ENCODE data around the gene HGFAC. TPM values are rescaled to one million over a fixed set of nuclear protein-coding genes. Genes with fewer than 3 reads are reported as not detected.

The HGFAC gene
- polyA plus RNA-seq, 3 donors = 0.24 to 0.46 TPM; not detected in 1

- 77 to 91% (median 85%) methylated on average over 19 of the region's 19 CpGs for WGBS, 3 donors
- no peak overlapping the region for H3K27ac ChIP-seq (ENCODE audit: low read depth, low read length)
Measured at GRCh38 chr4:3436798-3437581, 4.8 kb upstream of the HGFAC start.

GRCh38 chr4:3437582-3437936 is 4.2 kb upstream of the HGFAC start:
- no peak overlapping the region for H3K27ac ChIP-seq (ENCODE audit: low read depth, low read length)
- 88 to 91% (median 89%) methylated on average over 9 of the region's 9 CpGs for WGBS, 3 donors

- no peak overlapping the region for H3K27ac ChIP-seq (ENCODE audit: low read depth, low read length)
- WGBS, 3 donors = 66 to 88% (median 76%) methylated on average over 22 to 28 of the region's 28 CpGs
Measured at GRCh38 chr4:3437998-3438846, 3.5 kb upstream of the HGFAC start.

DNA sequence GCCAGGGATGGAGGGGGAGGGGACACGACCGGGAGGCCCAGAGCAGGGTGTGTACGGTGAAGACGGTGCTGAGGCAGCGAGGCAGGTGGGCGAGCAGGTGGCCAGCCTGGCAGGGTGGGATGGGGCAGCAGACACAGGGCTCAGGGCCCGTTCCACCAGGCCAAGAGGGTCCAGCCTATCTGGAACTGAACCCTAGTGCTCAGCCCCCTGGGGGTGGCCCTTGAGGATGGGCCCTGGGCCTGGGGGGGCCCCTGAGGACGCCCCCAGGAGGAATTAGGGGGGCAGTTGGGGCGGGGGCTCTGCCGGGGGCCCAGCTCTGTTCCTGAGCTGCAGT is 3.0 kb upstream of the HGFAC start:
- H3K27ac ChIP-seq (ENCODE audit: low read depth, low read length) = no peak overlapping the region
- WGBS, 3 donors = 70 to 82% (median 70%) methylated on average over 7 to 10 of the region's 10 CpGs

DNA sequence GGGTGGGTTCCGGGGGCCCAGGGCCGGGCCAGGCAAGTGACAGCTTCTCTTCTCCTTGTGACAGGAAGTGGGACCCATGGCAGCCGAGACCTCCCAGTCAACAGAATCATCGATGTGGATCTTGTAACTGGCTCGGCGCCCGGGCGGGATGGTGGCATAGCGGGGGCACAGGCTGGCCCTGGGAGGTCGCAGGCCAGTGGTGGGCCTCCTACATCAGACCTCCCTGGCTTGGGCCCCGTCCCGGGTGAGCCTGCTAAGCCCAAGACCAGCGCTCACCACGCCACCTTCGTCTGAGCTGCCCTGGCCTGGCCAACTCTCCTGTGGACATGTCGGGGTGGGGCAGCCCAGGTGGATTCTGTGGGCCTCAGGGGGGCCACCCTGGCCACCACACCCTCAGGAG is 2.4 kb upstream of the HGFAC start:
- WGBS, 3 donors = 81 to 91% (median 83%) methylated on average over 15 to 16 of the region's 16 CpGs
- no peak overlapping the region for H3K27ac ChIP-seq (ENCODE audit: low read depth, low read length)

GRCh38 chr4:3440011-3440410 is 1.8 kb upstream of the HGFAC start:
- 56 to 82% (median 66%) methylated on average over 7 of the region's 7 CpGs for WGBS, 3 donors
- H3K27ac ChIP-seq (ENCODE audit: low read depth, low read length) = no peak overlapping the region

- H3K27ac ChIP-seq (ENCODE audit: low read depth, low read length) = no peak overlapping the region
- WGBS, 3 donors = 53 to 83% (median 59%) methylated on average over 15 of the region's 15 CpGs
Measured at GRCh38 chr4:3440979-3441500, 728 bp upstream of the HGFAC start.

DNA sequence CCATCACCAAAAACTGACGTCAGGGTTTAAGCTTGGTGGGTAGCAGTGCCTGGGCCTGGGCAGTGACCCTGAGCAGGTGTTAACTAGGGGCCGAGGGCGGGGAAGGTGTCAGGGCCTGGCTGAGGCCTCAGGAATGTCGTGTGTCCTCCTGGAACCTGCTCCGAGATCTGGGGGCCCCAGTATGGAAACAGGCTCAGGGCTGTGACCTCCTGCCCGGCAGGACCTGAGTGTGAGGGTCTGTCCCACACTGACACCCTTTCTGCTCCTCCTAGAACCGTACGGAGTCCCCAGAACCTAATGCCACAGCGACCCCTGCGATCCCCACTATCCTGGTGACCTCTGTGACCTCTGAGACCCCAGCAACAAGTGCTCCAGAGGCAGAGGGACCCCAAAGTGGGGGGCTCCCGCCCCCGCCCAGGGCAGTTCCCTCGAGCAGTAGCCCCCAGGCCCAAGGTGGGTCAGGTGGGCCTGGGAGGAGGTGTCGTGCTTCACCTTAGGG is 741 bp downstream of the HGFAC start:
- whole genome bisulfite sequencing, 3 donors = 74 to 82% (median 80%) methylated on average over 14 of the region's 14 CpGs
- no peak overlapping the region for H3K27ac ChIP-seq (ENCODE audit: low read depth, low read length)

DNA sequence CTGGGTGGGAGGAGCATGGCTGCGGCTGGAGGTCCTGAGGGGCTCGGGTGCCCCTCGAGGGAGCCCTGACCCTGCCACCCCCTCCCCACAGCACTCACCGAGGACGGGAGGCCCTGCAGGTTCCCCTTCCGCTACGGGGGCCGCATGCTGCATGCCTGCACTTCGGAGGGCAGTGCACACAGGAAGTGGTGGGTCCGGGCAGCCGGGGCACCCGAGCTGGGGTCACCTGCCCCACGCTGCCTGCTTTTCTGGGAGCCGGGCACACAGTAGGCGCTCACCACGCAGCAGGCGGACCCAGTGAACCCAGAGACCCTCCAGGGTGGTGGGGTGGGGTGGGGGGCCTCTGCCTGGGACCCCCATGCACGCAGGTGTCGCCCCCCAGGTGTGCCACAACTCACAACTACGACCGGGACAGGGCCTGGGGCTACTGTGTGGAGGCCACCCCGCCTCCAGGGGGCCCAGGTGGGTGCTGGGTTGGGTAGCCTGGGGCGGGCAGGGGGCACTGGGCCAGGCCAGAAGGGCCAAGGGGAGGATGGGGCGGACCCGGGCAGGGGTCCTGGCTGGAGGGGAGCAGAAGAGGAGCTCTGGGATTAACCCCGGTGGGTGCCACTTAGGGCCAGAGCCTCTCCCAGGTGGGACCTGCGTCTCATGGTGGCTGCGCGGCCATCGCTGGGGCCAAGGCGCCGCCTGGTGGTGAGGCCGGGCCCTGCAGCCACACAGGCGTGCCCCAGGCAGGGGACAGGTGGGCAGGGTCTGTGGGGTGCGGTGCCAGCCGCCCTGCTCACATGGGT is 1.4 kb downstream of the HGFAC start:
- WGBS, 3 donors = 37 to 46% (median 39%) methylated on average over 34 to 36 of the region's 36 CpGs
- H3K27ac ChIP-seq (ENCODE audit: low read depth, low read length) = no peak overlapping the region

DNA sequence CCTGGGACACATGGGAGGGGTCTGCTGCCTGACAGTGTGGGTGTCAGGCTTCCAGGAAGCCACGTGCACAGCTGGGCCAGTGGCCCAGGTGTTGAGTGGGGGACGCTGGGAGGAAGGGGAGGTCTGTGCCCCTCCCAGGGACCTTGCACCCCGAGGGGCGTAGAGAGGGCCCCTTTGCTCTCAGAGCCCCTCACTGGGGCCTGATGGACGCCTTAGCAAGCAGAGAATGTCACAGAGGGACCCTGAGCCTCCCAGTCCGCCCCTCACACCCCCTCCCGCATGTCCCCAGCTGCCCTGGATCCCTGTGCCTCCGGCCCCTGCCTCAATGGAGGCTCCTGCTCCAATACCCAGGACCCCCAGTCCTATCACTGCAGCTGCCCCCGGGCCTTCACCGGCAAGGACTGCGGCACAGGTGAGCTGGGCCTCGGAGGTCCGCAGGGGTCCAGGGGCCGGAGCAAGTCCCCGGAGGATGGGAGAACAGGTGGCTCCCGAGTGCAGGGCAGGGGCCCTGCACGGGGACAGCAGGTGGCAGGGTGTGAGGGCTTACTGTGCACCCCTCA is 2.1 kb downstream of the HGFAC start:
- WGBS, 3 donors = 62 to 70% (median 67%) methylated on average over 16 to 17 of the region's 17 CpGs
- no peak overlapping the region for H3K27ac ChIP-seq (ENCODE audit: low read depth, low read length)

DNA sequence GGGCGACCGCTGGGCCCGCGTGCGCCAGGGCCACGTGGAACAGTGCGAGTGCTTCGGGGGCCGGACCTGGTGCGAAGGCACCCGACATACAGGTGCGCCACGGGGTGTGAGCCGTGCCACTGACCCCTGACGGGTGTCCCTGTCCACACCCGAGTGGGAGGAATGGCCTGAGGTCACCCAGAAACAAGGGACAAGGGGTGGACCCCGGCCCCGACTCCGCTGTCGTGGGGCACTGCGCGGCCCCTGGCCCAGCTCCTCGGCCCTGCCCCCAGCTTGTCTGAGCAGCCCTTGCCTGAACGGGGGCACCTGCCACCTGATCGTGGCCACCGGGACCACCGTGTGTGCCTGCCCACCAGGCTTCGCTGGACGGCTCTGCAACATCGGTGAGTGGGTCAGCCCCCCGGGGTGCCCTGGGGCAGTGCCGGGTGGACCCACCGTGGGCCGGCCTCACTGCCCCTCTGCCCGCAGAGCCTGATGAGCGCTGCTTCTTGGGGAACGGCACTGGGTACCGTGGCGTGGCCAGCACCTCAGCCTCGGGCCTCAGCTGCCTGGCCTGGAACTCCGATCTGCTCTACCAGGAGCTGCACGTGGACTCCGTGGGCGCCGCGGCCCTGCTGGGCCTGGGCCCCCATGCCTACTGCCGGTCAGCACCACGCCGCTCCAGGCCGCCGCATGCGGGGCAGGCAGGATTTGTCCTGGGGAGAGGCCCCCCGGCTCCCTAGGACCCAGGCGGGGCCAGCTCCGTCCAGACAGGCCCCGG is 2.8 kb downstream of the HGFAC start:
- WGBS, 3 donors = 89 to 92% (median 90%) methylated on average over 51 to 55 of the region's 56 CpGs
- H3K27ac ChIP-seq (ENCODE audit: low read depth, low read length) = no peak overlapping the region

DNA sequence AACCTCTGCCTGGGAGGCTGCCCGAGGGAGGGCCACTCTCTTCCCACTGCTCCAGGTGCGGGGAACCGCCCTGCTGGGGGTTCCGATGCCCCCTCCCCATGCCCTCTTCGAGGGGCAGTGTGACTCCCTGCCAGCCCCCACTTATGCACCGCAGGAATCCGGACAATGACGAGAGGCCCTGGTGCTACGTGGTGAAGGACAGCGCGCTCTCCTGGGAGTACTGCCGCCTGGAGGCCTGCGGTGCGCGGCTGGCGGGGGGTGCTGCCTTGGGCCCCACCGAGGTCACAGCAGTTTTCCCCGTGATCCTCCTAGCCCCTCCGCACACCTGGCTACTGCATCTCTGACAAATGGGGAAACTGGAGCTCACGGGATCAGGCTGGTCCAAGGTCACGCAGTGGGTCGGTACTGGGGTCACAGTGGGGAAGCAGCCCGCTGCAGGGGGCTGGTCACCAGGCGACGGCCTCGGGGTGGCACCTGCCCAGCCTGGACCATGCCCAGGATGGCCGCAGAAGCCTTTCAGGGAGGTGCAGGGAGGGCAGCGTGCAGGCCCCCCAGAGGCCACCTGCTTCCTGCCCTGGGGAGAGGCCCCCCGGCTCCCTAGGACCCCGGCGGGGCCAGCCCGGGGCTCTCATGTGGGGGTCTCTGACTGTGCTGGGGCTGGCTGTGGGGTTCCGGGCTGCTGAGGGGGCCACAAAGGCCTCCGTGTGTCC is 3.5 kb downstream of the HGFAC start:
- 81 to 89% (median 82%) methylated on average over 33 to 34 of the region's 34 CpGs for WGBS, 3 donors
- no peak overlapping the region for H3K27ac ChIP-seq (ENCODE audit: low read depth, low read length)

GRCh38 chr4:3445829-3446545 is 4.2 kb downstream of the HGFAC start:
- H3K27ac ChIP-seq (ENCODE audit: low read depth, low read length) = no peak overlapping the region
- 92 to 95% (median 94%) methylated on average over 33 to 34 of the region's 34 CpGs for WGBS, 3 donors

GRCh38 chr4:3446631-3447320 is 5.0 kb downstream of the HGFAC start:
- WGBS, 3 donors = 93 to 95% (median 94%) methylated on average over 22 of the region's 22 CpGs
- H3K27ac ChIP-seq (ENCODE audit: low read depth, low read length) = no peak overlapping the region

- WGBS, 3 donors = 90 to 95% (median 93%) methylated on average over 51 to 53 of the region's 53 CpGs
Measured at GRCh38 chr4:3447431-3448395, 5.9 kb downstream of the HGFAC start.

More at GRCh38 chr4:3447431-3448395, 5.9 kb downstream of the HGFAC start:
- no peak overlapping the region for H3K27ac ChIP-seq (ENCODE audit: low read depth, low read length)
